ENCODE results near the gene STS.
"Not testable (repeated sequence)": the region's sequence is repeated elsewhere in the genome, so short reads cannot be mapped to it uniquely, and the experiment has no call there.

The STS gene

DNA sequence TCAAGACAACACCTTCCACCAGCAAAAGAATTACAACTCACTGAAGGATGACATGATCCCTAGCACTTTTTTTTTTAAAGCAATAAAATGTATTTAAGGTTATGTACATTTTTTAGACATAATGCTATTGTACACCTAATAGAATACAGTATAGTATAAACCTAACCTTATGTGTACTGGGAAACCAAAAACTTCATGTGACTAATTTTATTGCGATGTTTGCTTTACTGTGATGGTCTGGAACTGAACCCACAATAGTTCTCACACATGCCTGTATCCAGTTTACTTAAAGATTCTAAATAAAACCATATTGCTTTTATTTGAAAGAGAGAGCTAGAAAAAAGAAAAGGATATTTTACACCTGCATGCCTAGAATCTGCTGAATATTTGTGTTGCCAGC, 4.4 kb upstream of the STS start:
- ATAC-seq (no peak), DNase-seq (no peak)

GRCh38 chrX:7143941-7144525, 3.5 kb upstream of the STS start:
- DNase-seq, result no peak
- no peak for ATAC-seq

GRCh38 chrX:7145454-7145853, 2.1 kb upstream of the STS start:
- no peak for ATAC-seq
- DNase-seq, result no peak

- ATAC-seq, result no peak
- no peak for DNase-seq
Observed at GRCh38 chrX:7146020-7146702, 1.4 kb upstream of the STS start.

DNA sequence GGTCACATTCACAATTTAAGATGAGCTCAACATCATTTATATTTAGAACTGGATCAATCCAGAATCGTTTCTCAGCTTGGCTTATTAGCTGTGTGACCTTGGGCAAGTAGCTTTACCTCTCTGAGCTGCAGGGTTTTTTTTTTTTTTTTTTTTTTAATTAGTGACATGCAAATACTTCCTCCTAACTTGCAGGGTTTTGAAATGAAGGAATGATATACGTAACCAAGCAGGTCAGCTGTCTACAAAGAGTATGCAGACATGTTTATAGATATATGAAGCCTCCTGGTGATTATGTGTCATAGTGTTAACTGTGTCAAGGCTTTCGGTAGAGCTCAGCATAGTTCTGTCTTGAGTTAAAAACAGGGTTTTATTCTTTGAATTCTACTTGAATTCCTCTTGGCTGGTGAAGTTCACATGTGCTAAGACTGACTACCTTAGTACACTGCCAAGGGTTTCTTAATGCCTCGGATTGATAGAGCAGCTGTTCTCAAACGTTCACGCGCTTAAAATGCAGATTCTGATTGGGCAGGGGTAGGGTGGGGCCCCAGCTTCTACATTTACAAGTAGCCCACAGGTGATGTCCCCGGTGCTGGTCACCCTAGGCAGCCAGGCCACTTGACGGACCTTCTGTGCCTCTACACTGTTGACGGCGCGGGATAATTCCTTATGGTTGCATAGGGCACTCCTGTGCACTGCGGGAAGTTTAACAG, 654 bp upstream of the STS start:
- ATAC-seq (no peak), DNase-seq (no peak)

- DNase-seq, result peak; percentile 81
- peak; percentile 88 for ATAC-seq
Observed at GRCh38 chrX:7147978-7148854, 704 bp downstream of the STS start, which contains the start of gene PUDP. PUDP (minus strand) TSS chrX:7148153; CDS start chrX:7148113, 40 bp downstream.

GRCh38 chrX:7149411-7149810, 1.9 kb downstream of the STS start:
- DNase-seq (no peak), ATAC-seq (no peak)

DNA sequence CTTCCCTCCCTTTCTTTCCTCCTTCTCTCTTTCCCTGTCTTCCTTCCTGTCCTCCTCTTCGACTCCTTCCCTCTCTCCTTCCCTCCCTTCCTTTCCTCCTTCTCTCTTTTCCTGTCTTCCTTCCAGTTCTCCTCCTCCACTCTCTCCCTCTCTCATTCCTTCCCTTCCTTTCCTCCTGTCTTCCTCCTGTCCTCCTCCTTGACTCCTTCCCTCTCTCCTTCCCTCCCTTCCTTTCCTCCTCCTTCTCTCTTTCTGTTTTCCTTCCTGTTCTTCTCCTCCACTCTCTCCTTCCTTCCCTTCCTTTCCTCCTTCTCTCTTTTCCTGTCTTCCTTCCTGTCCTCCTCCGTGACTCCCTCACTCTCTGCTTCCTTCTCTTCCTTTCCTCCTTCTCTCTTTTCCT, 5.7 kb downstream of the STS start:
- DNase-seq (no peak), ATAC-seq (no peak)

DNA sequence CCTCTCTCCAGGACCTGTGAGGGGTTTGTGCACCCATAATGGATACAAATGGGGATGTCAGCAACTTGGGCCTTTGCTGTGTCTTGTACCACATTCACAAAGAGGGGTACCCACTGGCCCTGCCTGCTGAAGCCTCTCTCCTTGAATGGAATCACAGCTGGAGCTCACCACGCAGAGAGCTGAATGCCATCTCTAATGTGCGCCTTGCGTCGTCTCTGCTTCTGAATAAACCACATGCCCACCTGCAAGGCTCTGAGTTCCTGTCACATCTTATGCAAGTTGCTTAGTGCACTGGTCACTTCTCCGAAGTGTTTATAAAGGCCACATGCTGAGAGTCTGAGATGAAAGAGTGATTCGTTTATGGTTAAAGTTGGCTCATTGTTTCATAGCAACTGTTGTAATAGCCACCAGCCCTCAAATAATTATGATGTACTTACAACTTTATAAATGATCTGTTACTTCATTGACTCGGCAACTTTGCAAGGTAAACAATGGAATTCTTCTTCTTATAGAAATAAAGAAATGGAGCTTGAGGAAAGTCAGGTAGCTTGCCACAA, 6.6 kb downstream of the STS start:
- ATAC-seq, result no peak
- no peak for DNase-seq

DNA sequence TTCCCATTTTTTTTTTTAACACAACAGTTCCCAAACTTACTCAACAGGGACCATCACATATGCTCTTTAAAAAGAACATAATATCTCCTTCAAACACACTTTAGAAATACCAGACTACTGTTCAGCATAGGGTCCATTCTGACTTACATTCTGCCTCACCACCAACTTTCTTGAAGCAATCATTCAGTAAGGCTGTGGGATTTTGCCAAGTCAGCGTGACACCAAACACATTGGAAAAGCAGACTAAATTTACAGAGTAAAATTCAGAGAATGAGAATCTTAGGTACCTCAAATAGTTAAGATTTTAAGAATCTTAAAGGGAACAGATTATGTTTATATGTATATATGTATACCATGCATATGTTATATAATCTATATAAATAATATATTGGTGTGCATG, 7.7 kb downstream of the STS start:
- no peak for DNase-seq
- ATAC-seq, result no peak

- no peak for DNase-seq
- no peak for ATAC-seq
Observed at GRCh38 chrX:7156879-7157278, 9.4 kb downstream of the STS start.

DNA sequence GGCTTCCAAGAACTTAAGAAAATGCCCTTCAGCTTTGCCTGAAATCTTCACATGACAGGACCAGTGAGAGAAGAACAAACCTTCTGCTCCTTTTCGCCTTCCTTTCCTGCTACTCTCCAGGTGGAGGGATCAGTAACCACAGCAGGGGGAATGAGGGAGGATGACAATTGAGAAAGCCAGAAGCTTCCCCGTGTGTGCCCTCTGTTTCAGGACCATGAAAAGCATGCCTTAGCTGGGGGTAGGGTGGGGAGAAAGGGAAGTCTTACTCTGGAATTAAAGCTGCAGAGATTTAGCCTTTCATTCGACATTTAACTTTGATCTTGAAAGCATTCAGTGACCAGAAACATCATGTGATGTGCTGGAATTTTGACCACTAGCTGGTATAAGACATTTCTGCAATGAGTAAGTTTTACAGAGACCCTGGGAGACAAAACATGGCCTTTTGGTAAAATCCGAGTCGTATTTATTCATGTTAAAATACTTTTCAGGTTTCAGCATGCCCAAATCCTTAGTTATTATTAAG, 11.0 kb downstream of the STS start:
- ATAC-seq (no peak), DNase-seq (no peak)

DNA sequence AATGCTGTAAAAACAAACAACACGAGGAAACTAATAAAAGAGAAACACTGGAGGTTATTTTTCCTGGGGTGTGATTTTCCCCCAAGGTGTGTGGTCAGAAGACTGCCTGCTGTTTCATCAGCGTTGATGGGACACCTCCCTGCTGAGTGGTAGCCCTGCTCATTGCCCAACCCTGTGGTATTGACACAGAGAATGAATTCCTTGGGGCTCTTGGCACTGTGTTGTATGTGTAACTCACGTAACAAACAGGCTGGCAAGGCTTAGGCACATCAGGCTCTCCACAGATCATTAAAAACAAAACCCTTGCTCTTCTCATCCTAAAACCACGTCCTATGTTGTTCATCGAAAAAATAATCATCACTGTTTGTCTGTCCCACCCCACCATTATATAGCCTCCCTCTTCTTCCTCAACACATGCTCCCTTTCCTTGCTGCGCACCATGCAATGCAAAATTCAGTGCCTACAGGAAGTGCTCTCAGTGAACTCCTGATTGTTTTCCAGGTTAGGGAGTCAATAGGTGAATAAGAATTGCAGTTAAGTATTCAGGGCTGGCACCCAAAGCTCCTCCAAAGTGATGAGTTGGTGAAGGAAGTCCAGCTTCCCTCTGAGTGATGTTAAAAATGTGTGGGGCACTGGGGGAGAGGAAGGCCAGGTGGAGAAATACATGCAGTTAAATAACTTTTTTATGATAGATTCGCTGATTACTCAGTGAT, 11.8 kb downstream of the STS start:
- ATAC-seq (no peak), DNase-seq (no peak)

GRCh38 chrX:7163146-7163677, 15.7 kb downstream of the STS start:
- ATAC-seq (no peak), DNase-seq (no peak)

DNA sequence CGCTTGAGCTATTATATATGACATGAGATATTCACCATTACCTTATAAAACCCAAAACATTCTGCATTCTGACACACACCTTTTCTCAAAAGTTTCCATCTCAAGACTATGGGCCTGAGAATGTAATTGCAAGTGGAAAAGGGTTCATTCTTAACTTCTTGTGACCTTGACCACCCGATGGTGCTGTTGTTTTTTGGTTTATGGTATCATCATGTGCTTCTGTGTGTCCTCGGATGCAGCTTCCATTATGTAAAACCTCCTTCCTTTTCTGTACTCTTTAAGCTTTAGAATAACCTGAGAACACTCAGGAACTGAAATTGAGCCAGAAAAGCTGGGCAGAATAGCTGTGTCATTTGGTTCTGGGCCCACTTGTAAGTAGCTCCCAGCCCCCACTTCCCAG, 16.7 kb downstream of the STS start:
- ATAC-seq (no peak), DNase-seq (no peak)

DNA sequence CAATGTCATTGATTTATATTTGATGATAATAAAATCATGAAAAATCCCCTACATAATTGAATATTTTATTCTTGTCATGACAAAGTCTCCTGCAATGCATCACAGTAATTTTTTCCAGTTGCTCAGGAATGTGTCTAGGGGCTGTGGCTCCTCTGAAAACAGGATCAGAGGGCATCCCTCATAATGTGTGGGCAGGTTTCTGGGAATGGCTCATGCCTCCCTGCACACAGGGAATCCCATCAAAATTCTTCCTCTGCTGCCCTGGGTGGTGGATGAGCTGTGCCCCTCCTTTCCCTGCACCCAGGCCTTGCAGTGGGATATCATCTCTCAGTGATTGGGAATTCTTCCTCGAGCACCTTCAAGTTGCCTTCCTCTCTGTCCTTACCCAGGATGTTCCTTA, 20.9 kb downstream of the STS start:
- no peak for ATAC-seq
- DNase-seq, result no peak

- no peak for ATAC-seq
- DNase-seq, result no peak
Observed at GRCh38 chrX:7169627-7170026, 22.1 kb downstream of the STS start.

GRCh38 chrX:7170898-7171297, 23.4 kb downstream of the STS start:
- ATAC-seq (no peak), DNase-seq (peak; percentile 20)

GRCh38 chrX:7178859-7179258, 31.3 kb downstream of the STS start:
- ATAC-seq, DNase-seq: not testable (repeated sequence)

- no peak for ATAC-seq
- no peak for DNase-seq
Observed at GRCh38 chrX:7179446-7179845, 31.9 kb downstream of the STS start.

DNA sequence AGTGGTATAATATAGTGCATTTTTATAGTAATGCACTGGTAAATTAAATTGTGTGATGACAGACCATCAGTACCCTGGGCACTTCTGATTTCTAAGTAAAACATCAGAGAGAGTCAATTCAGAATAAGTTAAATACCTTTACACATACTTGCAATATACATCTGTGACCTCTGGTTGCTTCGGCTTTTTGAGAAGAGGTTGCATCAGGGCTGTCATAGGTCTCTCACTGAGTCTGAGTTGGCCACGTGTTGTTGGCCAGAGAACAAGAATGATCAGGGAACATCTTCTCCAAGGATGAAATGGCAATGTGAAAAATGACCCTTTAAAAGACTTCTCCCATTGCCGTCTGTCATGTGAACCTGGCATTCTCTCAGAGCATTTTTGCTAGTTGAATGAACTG, 37.3 kb downstream of the STS start:
- ATAC-seq (no peak), DNase-seq (no peak)
